ENCODE measurements around the gene R3HDM2.

DNA sequence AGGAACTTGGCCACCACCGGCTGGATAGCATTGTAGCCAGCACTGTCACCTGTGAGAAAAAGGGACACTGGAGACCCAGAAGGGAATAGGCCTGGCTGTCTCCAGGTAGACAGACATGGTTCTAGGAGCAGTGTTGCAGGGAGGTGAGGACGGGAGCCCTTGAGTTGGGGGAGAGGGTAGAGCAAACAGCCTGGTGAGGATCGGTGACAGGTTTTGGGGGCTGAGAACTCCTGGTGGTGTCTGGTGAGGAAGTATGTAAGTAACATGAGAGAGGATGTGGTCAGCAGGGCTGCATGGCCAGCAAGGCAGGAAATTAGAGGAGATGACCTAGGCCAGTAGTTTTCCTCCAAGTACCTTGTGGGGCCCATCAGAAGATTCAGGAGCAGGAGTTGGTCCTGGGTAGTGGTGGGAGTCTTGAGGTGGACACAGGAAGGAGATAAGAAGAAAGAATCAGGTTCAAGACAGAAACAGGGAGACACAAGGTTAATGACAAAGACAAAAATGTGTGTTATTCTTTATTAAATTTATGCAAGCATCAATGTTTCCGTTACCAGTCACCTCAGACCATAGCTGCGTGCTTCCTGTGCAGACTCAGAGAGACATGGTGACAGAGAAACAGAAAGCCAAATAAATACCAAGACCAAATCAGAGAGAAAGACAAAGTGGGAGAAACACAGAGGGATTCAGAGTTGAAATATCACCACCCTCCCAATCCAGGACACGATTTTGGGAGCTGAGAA is 48.7 kb upstream of the R3HDM2 start, which contains the start of gene ARHGAP9:
- TF ChIP-seq CTCF (IDR thresholded peaks at IDR 0.05) (no peak), POLR2A (IDR thresholded peaks at IDR 0.05) (peak; percentile 24), POLR2AphosphoS5 (IDR thresholded peaks at IDR 0.05) (peak in 1 of 3 donors; percentile 8), EP300 (IDR thresholded peaks at IDR 0.05; ENCODE audit: low read depth) (no peak)

All from transverse colon (tissue), 4 donors.